Omental fat pad (tissue), 4 donors: ENCODE measurements around the gene DCTN5. TPM values are rescaled to one million over a fixed set of nuclear protein-coding genes. Genes with fewer than 3 reads are reported as not detected.

ENCODE experiments used
- ATAC-seq: fragments of 150-250 bp; one replicate; pipeline ENCODE4 v1.9.1; 2016; ENCODE audit warnings: mild to moderate bottlenecking, moderate library complexity; ENCODE audit not compliant: low FRiP score
- DNase-seq: peaks from one replicate; pipeline ENCODE4 v3.0.0-alpha.2; 2019; ENCODE audit warnings: low spot score
- total RNA-seq, 4 donors: library from RNA; depleted of rRNA; stranded (reverse); fragments of >200 nt; gene quantifications; one replicate each; pipeline ENCODE4 v1.1.0, GENCODE V29; 2016
- TF ChIP-seq, protein P1 (sequence below), 3 donors: fragments of 450-650 bp; IDR thresholded peaks; one replicate each; pipeline ENCODE4 v1.5.1; 2016 to 2017; ENCODE audit warnings: antibody characterized with exemption in 3 of 3, mild to moderate bottlenecking in 3 of 3, moderate library complexity in 2 of 3

The DCTN5 gene
- total RNA-seq, 4 donors from 2014 or later: 34.0 to 43.1 (median 38.0) TPM

DNA sequence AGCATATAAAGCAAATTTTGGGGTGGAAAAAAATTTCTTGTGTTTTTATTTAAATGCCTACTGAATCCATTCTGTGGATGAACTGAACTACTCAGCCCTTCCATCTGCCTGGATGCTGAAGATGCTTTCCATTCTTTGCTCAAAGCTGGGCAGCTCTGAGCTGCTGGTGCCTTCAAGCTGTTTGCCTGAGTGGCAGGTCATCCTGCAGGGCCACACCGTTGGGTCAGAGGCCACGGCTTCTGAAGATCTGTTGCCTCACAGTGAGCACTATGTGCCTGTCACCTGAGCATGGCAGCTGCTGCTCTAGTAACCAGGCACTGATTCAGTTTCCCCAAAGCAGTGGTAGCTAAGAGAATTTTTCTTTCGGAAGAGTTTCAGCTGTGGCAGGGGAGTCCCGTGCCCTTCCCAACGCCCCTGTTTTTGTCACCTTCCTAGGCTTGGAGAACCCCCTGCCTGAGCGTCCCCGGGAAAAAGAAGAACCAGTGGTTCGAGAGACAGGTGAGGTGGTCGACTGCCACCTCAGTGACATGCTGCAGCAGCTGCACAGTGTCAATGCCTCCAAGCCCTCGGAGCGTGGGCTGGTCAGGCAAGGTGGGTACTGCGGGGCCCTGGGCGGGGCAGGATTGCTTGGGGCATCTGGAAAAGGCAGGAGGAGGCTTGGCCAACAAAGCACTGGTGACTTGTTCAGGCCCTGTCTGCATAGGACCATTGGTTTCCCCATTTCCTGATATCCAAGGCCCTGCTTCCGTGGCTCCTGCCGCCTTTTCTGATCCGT is 46.0 kb downstream of the DCTN5 start:
- TF ChIP-seq, protein P1, sequence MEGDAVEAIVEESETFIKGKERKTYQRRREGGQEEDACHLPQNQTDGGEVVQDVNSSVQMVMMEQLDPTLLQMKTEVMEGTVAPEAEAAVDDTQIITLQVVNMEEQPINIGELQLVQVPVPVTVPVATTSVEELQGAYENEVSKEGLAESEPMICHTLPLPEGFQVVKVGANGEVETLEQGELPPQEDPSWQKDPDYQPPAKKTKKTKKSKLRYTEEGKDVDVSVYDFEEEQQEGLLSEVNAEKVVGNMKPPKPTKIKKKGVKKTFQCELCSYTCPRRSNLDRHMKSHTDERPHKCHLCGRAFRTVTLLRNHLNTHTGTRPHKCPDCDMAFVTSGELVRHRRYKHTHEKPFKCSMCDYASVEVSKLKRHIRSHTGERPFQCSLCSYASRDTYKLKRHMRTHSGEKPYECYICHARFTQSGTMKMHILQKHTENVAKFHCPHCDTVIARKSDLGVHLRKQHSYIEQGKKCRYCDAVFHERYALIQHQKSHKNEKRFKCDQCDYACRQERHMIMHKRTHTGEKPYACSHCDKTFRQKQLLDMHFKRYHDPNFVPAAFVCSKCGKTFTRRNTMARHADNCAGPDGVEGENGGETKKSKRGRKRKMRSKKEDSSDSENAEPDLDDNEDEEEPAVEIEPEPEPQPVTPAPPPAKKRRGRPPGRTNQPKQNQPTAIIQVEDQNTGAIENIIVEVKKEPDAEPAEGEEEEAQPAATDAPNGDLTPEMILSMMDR (IDR thresholded peaks at IDR 0.05): no peak
- no peak for ATAC-seq
- DNase-seq: no peak

DNA sequence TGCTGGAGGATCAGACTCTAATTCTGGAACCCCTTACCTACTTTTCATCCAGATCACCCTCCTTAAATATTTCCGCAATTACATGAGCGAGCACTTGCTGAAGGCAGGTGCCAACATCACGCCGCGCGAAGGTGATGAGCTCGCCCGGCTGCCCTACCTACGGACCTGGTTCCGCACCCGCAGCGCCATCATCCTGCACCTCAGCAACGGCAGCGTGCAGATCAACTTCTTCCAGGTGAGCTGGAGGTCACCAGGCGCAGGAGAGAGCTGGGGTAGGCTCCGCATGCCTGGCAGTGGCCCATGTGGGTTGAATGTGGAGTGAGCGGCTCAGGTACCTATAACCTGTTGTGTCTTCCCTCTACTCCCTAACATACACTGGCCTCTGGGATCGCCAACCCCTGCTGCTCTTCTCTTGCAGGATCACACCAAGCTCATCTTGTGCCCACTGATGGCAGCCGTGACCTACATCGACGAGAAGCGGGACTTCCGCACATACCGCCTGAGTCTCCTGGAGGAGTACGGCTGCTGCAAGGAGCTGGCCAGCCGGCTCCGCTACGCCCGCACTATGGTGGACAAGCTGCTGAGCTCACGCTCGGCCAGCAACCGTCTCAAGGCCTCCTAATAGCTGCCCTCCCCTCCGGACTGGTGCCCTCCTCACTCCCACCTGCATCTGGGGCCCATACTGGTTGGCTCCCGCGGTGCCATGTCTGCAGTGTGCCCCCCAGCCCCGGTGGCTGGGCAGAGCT is 48.3 kb downstream of the DCTN5 start:
- no peak for DNase-seq
- TF ChIP-seq, protein P1 (IDR thresholded peaks at IDR 0.05): no peak
- ATAC-seq: no peak

DNA sequence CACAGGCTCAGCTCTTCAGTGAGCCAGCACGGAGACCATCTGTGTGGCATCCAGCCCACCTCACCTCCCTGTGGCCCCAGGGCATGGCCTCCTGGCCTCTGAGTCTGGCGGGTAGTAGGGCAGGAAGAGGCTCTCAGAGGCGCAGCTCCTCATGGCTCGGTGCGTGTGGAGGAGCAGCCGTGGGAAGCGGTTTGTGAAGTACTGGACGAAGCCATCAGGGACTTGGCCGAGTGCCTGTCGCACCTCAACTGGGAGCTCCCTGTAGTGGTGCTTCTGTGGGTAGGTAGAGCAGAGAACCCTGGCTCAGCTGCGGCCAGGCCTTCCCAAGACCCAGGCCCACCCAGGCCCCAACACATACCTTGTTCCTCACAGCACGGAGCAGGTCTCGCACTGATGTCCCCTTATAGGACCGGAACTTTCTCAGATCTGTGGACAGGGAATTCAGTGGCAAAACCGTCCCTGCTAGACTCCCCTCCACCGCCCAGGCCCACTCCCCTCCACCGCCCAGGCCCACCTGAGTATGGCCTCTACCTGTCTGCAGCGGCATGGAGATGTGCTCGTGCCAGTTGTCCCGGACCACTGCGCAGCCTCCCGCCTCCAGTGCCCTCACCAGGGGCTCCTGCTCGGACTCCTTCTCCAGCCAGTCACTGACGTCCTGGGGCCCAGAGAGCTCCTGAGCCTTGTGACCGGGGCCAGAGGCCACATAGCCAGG is 49.7 kb downstream of the DCTN5 start:
- TF ChIP-seq, protein P1 (IDR thresholded peaks at IDR 0.05): no peak
- ATAC-seq (no peak), DNase-seq (no peak)

DNA sequence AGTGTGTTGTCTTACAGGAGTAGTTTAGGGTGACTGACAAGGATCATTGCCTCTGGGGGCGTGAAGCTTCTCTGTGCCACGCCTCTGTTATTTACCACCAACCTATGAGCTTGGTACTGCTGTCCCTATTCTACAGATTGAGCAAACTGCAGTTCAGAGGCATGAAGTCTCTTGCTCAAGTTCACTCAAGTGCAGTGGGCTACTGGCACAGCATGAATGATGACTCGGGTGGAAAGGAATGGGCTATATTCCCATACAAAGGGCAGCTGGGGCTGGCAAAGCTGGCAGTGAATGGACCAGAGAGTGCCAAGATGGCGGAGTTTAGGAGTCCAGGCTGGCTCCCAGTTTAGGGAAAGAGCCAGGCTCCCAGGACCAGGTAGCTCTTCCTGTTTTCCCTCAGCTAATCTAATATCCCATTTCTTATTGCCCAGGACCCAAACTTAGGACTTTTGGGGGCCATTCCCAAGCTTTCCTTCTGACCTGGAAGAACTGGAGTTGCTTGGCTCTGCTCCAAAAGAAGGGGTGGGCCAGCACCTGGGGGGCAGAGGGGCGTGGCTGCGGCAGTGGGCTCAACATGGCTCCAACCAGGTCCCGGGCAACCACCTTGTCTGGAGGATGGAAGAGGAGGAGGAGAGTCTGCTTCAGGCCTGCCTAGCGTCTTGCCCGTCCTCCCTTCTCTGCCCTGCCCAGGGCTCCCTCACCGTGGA is 50.4 kb downstream of the DCTN5 start:
- TF ChIP-seq, protein P1 (IDR thresholded peaks at IDR 0.05): no peak
- DNase-seq (no peak), ATAC-seq (no peak)

DNA sequence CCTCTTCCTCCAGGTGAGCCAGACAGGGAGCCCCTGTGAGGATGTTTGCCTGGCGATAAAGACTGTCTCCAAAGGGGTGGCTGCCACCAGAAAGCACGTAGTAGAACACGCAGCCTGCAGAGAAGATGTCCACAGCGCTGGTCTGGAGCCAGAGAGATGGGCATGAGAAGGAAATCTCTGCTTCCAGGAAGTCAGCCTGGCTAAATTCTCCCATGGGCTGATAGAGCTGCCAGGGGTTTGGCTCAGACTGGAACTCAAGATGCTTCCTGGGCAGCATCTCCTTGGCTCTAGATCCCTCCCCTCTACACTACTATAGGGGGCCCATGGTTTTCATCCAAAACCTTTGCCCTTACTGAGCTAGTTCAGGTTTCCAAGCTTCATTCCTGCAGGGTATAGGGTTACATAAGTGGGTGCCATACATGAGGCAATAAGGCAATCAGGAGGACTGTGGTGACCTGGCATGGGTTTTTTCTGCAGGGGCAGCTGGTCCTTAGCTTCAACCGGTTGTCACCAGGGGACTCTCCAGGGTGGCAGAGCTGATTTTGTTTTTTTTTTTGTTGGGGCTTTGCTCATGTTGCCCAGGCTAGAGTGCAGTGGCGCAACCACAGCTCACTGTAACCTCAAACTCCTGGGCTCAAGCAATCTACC is 51.0 kb downstream of the DCTN5 start:
- ATAC-seq: no peak
- no peak for DNase-seq
- TF ChIP-seq, protein P1 (IDR thresholded peaks at IDR 0.05): no peak

DNA sequence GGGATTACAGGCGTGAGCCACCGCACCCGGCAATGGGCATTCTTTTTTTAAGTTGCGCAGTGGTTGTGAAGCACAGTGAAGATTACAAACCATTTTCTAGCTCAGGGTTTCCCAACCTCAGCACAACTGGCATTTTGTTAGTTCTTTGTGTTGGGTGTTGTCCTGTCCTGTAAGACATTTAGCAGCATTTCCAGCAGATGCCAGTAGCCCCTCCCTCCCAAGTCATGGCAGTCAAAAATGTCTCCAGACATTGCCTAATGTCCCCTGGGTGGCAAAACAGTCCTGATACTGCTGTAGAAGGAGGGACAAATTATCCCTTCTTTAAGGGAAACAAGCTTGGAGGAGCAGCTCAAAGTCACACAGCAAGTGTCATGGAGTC is 53.0 kb downstream of the DCTN5 start:
- no peak for ATAC-seq
- DNase-seq: no peak
- TF ChIP-seq, protein P1 (IDR thresholded peaks at IDR 0.05): no peak
